Measurements from ENCODE around the gene AGR3. TPM values are rescaled to one million over a fixed set of nuclear protein-coding genes. Genes with fewer than 3 reads are reported as not detected.

The AGR3 gene
- total RNA-seq, 4 donors from 2014 or later, result 3.4 TPM; not detected in 3

DNA sequence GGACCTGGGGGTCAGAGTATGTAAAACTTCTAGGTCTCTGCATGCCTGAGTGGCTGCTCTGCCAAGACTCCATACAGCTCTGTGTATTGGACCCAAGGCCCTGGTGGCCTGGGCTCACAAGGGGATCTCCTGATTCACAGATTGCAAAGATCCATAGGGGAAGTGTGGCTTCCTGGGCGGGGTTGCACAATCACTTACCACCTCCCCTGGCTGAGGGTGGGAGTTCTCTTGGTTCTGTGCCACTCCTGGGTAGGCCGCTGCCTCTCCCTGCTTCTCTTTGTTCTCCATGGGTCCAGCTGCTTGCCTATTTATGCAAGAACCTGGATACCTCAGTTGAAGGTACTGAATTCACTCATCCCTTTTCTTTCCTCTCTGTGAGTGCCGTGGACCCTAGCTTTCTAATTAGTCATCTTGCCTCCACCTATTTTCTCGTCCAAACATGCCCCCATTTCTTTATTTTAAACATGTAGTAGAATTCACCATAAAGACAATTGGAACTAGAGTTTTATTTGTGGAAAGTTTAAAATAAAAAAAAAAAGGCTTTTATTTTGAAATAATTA, 18.5 kb upstream of the AGR3 start:
- DNase-seq, result no peak
- Histone ChIP-seq H3K27ac (no peak overlapping the region), H3K27me3 (no peaks in the 10 kb centered on the region), H3K4me1 (no peaks in the 10 kb centered on the region), H3K9me3 (no peaks in the 10 kb centered on the region), H3K4me3 (no peak overlapping the region), H3K36me3 (no peaks in the 10 kb centered on the region)
- TF ChIP-seq POLR2A (IDR thresholded peaks at IDR 0.05), result no peak
- TF ChIP-seq, protein P1, sequence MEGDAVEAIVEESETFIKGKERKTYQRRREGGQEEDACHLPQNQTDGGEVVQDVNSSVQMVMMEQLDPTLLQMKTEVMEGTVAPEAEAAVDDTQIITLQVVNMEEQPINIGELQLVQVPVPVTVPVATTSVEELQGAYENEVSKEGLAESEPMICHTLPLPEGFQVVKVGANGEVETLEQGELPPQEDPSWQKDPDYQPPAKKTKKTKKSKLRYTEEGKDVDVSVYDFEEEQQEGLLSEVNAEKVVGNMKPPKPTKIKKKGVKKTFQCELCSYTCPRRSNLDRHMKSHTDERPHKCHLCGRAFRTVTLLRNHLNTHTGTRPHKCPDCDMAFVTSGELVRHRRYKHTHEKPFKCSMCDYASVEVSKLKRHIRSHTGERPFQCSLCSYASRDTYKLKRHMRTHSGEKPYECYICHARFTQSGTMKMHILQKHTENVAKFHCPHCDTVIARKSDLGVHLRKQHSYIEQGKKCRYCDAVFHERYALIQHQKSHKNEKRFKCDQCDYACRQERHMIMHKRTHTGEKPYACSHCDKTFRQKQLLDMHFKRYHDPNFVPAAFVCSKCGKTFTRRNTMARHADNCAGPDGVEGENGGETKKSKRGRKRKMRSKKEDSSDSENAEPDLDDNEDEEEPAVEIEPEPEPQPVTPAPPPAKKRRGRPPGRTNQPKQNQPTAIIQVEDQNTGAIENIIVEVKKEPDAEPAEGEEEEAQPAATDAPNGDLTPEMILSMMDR (IDR thresholded peaks at IDR 0.05), result no peak
- 50 to 53% methylated on average over 3 to 4 of the region's 4 CpGs for WGBS, 2 donors
- intact Hi-C loops (cut with DNase I), result no loop called here

DNA sequence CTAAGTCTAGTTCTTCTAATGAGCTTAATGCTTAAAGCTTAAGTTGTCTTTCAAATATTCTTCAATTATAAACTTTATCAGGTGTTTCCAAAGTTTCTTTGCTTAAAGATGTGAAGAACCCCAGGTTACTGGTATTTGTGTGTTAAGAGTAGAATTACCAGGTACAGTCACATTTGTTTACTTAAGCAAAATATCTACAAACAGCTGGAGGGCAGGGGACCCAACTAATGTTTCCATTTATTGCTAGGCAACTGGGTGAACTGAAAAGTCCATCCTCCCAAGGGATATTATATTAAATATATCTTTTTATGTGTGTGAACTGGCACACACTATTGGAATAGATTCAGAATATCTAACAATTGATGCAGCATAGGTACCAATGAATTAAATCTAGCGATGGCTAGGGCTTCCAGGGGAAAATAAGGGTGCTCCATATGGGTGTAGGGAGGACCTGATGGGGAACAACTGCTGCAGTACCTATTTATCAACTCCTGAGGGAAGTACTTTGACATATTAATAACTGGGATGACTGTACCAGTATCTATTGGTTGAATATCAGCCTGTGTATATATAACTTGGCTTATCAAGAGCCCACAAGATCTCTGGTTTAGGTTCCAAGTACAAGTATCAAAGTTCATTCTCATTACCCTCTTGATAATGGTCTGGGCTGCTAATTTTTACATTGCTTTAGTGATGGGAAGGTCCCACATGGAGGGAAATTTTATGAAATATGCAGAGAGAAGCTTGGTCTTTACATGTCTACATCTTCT, 10.3 kb upstream of the AGR3 start:
- no peaks in the 10 kb centered on the region for H3K27me3 ChIP-seq
- no peak for DNase-seq
- TF ChIP-seq POLR2A (IDR thresholded peaks at IDR 0.05), result no peak
- TF ChIP-seq, protein P1 (IDR thresholded peaks at IDR 0.05), result no peak
- H3K36me3 ChIP-seq, result no peaks in the 10 kb centered on the region
- 73 to 100% methylated on average over 1 of the region's 1 CpG for WGBS, 2 donors
- H3K4me1 ChIP-seq, result no peaks in the 10 kb centered on the region
- no peak overlapping the region for H3K27ac ChIP-seq
- intact Hi-C loops (cut with DNase I), result no loop called here
- H3K9me3 ChIP-seq, result no peaks in the 10 kb centered on the region
- no peak overlapping the region for H3K4me3 ChIP-seq

DNA sequence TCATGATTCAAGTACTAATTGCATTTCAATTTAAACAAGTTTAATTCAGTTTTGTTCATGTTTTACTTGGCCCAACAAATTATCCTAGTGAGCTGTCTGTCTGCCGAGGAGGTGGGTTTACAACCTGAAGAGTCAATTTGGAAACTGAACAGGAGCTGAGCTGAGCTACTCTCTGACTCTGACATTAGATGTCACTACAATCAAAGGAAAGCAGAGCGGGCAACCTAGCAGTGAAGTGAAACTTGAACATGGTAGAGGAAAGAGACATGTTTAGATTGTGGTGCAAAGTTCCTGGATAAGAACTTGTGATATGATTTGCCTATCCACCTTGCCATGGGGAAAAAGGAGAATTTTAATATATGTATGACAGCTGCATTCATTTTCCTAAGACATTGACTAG, 9.6 kb upstream of the AGR3 start:
- no peak for DNase-seq
- Histone ChIP-seq H3K27me3 (no peaks in the 10 kb centered on the region), H3K4me1 (no peaks in the 10 kb centered on the region), H3K36me3 (no peaks in the 10 kb centered on the region), H3K27ac (no peak overlapping the region), H3K4me3 (no peak overlapping the region), H3K9me3 (no peaks in the 10 kb centered on the region)
- intact Hi-C loops (cut with DNase I), result no loop called here
- 28 to 38% methylated on average over 2 of the region's 2 CpGs for WGBS, 2 donors
- TF ChIP-seq, protein P1 (IDR thresholded peaks at IDR 0.05), result peak in 4 of 6 experiments; percentile 30 to 48 (median 38)
- TF ChIP-seq POLR2A (IDR thresholded peaks at IDR 0.05), result no peak

DNA sequence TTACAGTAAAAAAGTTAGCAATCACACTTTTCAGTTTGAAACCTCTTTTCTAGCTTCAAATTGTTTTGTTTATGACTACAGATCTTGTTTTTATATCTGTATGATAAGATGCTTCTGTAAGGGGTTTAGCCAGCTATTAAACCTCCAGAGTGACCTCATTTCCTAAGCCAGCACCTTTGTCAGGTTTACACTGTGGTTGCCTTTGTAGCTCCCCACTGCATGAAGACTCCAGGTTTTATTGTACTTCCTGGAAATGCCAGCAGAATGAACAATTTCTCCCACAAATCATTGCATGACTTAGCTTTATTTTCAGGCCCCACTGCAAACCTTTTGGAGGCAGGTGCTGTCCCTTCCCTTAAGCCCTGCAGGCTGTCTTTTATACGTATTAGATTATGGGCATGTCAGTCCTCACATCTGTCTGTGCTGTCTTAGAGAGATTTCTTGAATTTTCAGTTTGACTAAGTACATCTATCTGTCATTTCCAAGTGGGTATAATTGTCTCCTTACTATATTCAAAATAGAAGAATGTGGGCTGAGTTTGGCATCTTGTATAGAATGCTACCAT, 8.2 kb upstream of the AGR3 start:
- intact Hi-C loops (cut with DNase I), result no loop called here
- H3K36me3 ChIP-seq, result no peaks in the 10 kb centered on the region
- no peak for TF ChIP-seq POLR2A (IDR thresholded peaks at IDR 0.05)
- TF ChIP-seq, protein P1 (IDR thresholded peaks at IDR 0.05), result no peak
- no peaks in the 10 kb centered on the region for H3K27me3 ChIP-seq
- WGBS, 2 donors, result 43 to 62% methylated on average over 1 of the region's 1 CpG
- no peaks in the 10 kb centered on the region for H3K9me3 ChIP-seq
- H3K4me1 ChIP-seq, result no peaks in the 10 kb centered on the region
- no peak overlapping the region for H3K4me3 ChIP-seq
- H3K27ac ChIP-seq, result no peak overlapping the region
- DNase-seq, result no peak

DNA sequence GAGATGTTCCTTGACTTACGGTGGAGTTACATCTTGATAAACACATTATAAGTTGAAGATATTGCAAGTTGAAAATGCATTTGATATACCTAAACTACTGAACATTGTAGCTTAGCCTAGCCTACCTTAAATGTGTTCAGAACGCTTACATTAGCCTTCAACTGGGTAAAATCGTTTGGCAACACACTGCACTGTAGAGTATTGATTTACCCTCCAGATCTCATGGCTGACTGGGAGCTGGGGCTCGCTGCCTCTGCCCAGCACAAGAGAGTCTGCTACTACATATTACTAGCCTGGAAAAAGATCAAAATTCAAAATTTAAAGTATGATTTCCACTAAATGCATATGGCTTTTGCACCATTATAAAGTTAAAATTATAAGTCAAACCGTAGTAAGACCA, 7.5 kb upstream of the AGR3 start:
- no peak for TF ChIP-seq POLR2A (IDR thresholded peaks at IDR 0.05)
- TF ChIP-seq, protein P1 (IDR thresholded peaks at IDR 0.05), result no peak
- Histone ChIP-seq H3K36me3 (no peaks in the 10 kb centered on the region), H3K27me3 (no peaks in the 10 kb centered on the region), H3K9me3 (no peaks in the 10 kb centered on the region), H3K4me3 (no peak overlapping the region), H3K27ac (no peak overlapping the region), H3K4me1 (no peaks in the 10 kb centered on the region)
- DNase-seq, result no peak
- 80 to 85% methylated on average over 5 of the region's 5 CpGs for WGBS, 2 donors
- intact Hi-C loops (cut with DNase I), result no loop called here

Measured in esophagus squamous epithelium (tissue), 5 donors.